Stimulated activated CD4-positive, alpha-beta T cell treated with anti-CD3 and anti-CD28 coated beads, Interleukin-15, amount 100 ng/mL, for 24 hours (primary cell): ENCODE data around the gene ELOVL4.

Experiments
- DNase-seq: peaks from one replicate; pipeline ENCODE4 v3.0.0-alpha.2; 2020

ELOVL4 gene

DNA sequence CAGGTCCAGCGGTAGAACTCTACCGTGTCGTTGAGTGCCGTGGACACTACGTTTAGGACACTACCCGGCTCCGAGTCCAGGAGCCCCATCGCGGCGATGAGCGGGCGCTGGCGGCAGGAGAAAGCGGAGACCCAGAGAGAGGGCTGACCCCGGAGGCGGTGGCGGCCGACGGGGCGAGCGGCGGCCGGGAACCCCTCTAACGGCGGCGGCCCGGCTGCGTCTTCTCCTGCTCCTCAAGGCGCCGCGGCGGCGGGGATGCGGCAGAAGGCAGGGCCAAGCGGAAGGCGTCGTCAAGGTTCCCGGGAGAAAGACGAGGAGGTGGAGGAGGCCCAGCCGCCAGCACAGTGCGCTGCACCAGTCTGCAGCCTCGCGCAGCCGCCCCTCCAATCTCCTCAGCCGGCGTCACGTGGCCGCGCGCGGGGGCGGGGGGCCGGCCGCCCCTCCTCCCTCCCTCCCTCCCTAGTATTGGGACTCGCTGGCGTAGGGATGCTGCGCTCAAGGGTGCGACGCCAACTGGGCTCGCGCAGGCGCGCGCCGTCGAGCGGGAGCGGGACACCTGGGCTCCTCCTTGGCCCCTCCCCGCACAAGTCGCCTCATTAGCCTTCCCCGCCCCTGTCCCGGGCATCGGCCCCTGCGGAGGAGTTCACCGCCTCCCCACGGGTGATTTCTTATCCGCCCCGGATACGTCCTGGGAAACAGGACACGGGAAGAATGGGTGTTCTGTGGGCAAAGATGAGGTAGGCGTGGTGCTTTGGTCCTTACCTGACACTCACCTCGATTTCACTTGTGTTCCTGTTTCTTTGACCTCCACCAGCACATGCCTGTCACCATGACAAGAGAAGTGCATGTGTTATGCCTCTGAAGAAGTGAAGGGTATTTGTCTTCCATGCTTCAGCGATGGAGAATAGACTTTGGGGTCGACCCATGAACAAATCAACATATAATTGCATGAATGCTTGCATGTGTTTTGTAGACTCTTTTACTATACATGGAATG, at the start of gene ELOVL4:
ELOVL4 (minus strand) TSS at position 363 of the 996 bp plus-strand sequence; CDS start at position 89, 274 bp downstream.
- DNase-seq, result peak; percentile 76

DNA sequence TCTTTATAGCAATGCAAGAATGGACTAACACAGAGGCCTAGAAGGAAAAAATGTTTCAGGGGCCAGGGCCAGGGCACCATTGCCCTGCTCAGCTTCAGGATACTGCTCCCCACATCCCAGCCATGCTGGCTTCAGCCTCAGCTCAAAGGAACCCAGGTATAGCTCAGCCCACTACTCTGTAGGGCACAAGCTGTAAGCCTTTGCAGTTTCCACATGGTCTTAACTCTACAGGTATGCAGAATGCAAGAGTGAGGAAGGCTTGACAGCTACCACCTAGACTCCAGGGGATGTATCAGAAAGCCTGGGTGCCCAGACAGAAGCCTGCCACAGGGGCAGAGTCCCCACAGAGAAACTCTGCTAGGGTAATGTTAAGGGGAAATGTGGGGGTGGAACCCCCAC, 46.6 kb upstream of the ELOVL4 start:
- DNase-seq, result no peak

DNA sequence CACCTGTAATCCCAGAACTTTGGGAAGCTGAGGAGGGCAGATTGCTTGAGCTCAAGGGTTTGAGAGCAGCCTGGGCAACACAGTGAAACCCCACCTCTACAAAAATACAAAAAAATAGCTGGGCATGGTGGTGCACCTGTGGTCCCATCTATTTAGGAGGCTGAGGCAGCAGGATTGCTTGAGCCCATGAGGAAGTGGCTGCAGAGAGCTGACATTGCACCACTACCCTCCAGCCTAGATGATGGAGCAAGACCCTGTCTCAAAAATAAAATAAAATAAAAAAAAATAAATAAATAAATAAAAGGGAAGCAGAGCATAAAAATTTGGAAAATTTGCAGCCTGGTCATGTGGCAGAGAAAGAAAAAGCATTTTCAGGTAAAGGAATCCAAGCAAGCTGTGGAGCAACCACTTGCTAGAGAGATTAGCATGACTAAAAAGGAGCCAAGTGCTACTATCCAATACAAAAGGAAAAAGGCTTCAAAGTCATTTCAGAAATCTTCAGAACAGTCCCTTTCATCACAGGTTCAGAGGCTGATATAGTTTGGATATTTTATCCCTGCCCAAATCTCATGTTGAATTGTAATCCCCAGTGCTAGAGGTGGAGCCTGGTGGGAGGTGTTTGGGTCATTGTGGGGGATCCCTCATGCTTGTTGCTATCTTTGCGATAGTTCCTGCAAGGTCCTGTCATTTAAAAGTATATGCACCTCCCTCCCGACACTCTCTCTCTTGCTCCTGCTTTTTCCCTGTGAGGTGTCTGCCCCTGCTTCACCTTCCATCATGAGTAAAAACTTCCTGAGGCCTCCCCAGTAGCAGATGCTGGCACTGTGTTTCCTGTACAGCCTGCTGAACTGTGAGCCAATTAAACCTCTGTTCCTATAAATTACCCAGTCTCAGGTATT, 45.9 kb upstream of the ELOVL4 start:
- DNase-seq, result no peak

DNA sequence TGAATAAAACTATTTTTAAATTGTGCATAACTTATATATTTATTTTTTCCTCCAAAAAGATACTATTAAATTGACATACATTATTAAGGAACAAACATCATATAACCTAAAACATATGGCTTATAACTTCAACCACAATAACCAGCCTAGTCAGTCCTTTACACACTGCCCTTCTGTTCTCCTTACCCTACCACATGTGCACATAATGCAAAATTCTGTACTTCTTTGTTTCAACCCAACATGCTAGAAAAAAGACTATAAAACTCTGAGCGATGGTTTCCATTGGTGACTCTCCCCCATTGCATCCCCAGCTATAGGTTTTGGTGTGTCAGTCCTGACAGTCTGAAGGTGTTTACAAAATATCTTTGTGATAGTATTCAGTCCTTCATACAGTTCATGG, 42.3 kb upstream of the ELOVL4 start:
- DNase-seq, result no peak

DNA sequence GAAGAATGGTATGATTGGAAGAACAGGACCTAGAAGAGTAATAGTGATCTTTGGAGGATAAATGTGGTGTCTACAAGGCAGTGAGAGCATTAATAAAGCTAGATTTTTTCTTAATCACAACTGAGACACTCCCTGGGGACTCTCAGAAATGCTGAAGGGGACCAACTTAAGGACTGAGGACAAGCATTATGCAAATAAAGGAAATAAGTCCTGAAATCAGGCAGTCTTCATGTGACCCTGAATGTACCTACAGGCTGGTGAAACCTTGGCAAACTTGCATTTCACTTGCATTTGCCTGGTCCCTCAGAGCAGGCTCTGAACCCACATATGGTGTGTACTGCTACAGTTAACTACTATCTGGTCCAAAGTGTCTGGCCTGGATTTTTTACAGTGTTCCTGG, 37.8 kb upstream of the ELOVL4 start:
- DNase-seq, result no peak

DNA sequence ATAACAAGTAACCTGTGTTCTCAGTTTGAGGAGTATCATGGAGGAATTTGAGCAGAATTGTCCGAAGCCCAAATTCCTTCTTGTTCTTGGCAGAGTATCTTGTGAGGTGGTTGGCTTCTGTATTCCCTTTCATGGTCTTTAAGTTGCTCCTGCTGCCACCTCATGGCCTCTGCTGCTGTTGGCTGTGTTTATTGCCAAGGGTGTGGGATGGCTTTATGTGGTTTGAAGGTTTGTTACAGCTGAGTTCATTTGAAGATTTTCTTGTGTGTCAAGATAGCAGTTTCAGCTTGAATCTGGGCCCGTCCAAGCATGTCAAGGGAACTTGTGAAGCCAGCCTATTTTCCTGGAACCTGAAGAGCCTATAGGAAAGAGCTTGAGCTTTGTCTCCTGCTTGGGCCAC, 36.9 kb upstream of the ELOVL4 start:
- no peak for DNase-seq

DNA sequence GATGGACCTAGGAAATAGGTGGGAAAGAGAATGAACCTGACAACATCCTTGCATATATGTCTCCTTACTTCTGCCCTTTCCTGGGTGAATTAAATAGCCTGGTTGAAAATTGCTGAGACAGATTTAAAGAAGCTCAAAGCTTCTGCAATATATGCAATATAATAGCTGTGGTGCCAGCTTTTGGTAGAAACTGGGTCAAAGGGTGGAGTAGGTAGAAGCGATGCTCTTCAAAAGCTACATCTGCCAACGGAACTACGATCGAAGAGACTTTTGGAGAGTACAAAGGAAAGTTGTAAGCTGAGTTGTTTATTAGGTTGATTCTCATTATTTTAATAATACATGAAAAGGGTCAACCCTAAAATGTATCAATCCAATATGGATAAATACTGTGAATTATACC, 34.3 kb upstream of the ELOVL4 start:
- DNase-seq, result no peak

DNA sequence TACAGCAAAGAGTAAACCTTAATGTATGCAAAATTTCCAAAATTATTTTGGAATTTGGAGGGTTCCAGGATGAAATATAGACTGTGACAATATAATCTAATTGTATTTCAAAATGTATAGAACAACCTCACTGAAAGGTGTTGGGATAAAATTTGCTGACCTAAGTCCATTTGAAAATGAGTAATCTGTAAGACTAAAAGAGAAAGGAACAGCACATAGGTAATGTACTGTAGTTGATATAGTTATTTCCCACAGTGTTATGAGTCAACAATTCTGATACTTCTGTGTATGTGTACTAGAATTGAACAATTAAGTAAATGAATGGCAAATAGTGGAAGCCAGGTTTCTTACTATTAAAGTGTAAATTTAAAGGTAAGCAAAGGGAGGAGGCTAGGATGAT, 23.8 kb upstream of the ELOVL4 start:
- no peak for DNase-seq

DNA sequence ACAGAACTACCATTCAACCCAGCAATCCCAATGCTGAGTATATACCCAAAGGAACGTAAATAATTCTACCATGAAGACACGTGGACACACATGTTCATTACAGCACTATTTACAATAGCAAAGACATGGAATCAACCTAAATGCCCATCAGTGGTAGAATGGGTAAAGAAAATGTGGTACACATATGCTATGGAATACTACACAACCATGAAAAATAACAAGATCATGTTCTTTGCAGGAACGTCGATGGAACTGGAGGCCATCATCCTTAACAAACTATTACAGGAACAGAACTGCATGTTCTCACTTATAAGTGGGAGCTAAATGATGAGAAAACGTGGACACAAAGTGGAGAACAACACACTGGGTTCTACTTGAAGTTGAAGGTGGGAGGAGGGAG, 22.4 kb upstream of the ELOVL4 start:
- no peak for DNase-seq

DNA sequence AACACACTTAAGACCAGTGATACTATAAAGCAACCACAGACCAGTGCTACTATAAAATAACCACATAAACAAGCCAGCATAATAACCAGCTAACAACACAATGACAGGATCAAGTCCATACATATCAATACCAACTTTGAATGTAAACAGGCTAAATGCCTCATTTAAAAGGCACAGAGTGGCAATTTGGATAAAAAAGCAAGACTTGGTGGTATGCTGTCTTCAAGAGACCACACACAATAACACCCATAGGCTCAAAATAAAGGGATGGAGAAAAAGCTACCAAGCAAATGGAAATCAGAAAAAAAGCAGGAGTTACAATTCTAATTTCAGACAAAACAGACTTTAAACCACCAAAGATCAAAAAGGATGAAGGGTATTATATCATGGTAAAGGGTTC, 19.8 kb upstream of the ELOVL4 start:
- no peak for DNase-seq

DNA sequence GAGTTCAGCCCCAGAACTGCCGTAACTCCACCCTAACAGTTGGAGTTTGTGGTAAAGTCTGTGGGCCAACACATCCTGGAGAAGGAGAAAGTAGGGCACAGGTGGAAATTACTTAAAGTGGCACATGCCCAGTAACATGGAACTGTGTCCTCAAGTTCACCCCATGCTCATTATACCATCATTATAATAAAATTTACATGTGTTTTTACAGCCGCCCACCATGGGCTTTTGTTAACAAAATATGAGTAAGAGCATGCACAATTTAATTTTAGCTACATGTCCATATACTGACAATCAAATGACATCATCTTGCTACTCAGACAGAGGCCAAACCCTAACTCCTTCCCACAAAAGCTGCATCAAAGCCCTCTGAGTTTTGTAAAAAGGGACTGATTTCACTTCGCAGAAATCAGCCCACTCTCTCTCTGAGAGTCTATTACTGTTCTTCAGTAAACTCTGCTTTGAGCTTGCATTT, 17.3 kb upstream of the ELOVL4 start:
- no peak for DNase-seq

DNA sequence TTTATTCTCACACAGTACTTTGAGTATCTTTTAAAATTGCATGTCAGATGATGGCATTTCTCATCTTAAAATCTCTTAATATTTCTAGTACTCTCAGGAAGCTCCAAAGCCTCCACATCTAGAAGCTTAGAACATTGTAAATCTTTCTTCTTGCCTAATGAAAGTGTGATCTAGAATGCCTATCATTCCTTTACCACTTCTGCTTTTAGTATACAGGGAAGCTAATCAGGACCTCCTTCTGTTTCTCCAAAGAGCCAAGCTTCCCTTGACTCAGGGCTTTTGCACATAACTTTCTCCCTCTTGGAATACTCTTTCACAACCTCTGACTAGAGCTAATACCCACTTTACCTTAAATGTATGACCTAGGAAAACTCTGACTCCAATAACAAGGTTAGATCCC, 7.5 kb upstream of the ELOVL4 start:
- no peak for DNase-seq

DNA sequence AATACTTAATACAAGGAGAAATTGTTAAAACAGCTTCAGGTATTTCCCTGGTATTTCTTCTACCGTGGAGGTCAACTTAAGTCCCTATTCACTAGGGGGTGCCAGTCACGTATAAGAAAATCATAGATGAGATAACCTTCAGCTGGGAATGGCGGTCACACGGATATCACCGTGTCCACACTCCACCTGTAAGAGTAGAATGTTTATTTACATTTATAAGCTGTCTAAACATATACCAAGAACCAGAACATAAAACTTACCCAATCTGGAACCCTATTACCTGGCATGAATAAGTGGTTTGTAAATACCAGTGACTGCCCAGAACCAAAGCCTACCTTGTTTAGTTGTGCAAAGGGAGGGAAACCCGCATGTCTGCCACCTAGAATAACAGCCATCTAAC, 1.9 kb upstream of the ELOVL4 start:
- peak; percentile 64 for DNase-seq

DNA sequence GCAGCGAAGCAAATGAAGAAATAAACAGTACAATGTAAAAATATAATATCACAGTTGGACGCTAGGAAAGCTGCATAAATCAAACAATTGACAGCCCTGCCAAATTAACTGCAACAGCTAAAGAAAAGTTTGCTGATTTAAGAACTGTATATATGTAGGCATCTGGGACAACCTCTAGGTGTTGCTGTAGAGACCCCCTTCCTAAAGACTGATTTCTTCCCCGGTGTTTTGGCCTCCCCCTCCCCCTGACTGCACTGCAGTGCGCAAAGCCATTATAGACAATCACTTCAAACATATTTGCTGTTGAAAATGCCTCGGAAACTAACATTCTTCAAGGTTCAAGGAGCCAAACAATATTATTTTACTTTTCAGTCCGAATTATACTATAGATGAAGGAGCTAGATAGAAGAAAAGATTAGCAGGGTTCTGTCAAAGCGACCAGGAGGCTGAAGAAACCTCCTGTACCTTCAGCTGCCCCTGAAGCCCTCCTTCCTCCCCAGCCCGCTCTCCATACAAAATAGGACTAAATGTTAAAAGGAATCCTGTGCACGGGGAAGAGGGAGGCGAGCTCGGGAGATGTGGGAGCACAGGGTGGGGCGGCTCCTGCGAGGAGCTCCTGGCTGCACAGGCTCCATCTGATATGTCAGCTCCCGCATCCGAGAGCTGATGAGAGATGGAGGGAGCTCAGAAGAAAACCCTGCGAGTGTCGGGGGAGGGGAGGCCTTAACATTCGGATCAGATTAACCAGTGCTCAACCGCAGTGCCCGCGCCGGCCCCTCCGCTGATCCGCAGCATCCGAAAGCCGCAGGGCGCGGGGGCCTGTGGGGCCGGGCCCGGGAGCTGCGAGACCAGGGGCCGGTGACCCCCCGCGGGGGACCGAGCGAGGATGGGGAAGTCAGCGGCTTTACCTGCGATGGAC, 822 bp downstream of the ELOVL4 start:
- DNase-seq, result peak; percentile 42

DNA sequence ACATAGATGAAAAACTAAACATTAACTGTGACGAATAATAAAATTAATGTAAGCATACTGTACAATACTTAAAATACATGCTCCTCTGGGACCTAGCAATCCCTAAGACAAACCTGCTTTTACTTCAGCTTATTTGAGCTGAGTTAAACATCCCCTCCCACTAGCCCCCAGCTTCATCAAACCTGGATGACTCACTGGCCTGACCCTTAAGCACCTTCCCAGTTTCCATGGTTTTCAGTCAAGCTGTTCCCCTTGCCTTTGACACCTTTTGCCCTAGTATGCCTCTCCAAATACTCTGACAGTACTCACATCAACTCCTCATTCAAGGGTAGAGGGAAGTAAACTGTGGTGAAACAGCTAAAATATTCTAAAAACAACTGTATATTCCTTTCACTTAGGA, 4.2 kb downstream of the ELOVL4 start:
- no peak for DNase-seq

DNA sequence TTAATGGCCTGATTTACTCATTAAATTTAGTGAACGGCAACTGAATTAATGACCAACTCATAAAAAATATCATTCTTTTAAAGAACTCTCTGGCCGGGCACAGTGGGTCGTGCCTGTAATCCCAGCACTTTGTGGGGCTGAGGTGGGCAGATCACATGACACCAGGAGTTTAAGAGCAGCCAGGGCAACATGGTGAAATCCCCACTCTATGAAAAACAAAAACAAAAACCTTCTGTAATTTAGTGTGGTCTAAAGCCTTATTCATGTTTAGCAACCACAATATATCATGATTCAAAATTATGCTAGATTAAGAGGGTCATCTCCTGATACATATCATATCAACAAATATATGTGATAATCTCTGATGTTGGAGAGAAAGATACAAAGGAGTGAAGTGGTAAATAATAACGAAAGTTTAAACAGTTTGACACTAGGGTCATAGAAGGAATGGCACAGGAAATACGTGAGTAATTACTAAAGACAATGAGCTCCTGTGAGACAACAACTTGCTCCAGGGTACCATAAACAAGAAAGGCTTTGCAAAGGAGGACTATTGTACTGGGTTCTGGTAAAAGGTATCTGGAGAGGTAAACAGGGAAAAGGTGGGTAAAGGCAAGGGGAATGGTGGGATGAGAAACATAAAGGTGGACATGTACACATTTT, 5.7 kb downstream of the ELOVL4 start:
- DNase-seq, result no peak

DNA sequence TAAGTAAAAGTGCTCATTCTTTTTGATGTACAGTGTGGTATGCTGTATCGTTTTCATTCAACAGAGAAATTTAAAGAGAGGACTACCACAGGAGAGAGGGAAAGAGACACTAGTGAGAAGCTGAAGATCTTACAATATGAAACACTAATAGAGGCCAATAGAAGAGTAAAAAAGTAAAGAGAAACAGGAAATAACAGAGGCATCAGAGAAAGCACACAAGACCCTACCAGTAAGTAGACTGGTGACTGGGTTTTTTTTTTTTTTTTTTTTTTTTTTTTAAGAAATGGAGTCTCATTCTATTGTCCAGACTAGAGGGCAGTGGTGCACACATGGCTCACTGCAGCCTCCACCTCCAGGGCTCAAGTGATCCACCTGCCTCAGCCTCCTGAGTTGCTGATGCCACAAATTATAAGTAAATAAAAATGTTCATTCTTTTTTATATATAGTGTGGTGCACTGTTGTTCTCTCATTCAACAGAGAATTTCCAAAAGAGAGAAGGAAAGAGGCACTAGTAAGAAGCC, 18.8 kb downstream of the ELOVL4 start:
- DNase-seq, result no peak

DNA sequence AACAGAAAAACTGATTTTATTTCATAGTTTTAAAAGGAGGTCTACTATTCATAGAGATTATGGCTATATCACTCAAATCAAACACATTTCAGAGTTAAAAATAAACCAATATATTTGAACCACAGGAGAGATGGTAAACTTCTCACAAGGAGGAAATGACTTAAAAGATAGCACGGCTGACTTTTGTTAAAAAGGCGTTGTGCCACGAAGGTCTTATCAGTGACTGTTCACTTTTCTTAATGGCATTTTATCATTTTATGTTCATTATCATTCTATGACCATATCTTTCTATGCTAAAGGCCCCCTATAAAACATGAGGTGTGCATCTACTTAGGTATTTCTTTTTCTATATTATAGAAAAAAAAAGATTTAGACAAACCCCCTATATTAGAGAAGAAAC, 19.6 kb downstream of the ELOVL4 start:
- no peak for DNase-seq

DNA sequence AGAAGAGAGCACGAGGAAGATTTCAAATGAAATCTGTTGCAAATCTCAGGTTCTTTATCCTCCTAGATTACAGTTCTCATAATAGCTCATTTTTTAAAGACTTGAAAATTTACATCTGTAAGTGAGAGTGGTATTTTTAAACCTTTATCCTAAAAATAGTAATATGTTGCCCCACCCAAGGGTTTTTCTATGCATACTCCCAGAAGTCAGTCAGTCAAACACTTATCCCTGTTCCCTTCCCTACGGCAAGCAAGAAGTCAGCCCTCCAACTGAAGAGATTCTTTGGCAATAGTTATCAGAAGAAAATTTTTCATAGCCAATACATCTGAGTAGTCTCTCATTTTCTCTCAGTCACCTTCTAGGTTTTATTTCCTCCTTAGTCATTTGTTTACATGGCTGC, 24.1 kb downstream of the ELOVL4 start:
- DNase-seq, result no peak

DNA sequence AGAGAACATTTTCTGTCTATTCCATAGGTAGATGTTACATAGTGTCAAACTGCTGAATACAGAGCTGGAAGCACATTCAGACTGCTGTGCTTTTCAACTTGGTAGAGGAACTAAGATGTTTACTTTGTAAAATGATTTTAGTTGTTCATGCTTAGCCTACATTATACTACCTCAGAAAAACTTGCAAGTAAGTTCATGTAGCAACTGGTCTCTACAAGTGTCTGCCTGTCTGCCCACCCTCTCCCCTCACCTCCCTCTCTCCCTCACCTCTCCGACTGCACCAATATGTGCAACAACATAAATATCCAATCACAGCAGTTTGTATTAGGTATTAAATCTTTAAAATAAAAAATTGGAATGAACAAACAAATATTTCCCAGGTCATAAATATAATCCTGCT, 25.3 kb downstream of the ELOVL4 start:
- DNase-seq, result no peak

DNA sequence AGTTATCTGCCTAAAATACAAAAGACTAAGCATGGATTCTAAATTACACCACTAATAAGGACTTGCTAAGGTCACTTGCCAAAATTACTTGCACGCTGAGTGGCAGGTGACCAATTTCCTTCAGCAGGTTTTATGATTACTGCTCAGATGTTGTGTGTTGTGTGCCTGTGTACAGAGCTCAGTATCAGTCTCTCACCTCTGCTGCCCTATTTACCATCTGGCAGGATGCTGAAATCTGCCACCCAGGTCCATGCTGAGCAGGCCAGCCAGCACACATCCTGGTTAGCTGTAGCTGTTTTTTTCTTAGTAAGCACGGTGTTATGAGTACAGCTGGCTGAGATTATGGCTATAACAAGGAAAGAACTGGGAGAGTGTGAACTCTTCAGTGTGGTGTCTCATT, 34.0 kb downstream of the ELOVL4 start:
- DNase-seq, result no peak

DNA sequence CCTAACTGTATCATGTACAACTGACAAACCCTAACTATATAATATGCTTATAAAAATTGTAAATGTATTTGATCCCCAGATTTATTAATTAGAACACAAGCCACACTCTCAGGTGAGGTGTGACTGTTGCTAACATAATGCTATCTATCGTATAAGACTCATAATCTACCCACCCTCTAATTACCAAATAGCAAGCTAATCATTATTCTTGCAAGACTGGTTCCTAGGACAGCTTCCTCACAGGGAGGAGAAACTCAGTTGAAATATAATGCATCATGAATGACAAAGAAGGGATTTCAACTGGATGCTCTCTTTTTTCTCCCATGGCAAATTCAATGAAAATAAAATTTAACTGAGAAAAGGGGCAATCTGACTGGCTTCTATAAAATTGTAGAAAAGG, 35.4 kb downstream of the ELOVL4 start:
- DNase-seq, result no peak
